CD8-positive, alpha-beta memory T cell (primary cell): ENCODE data around the gene IQSEC1. TPM values are rescaled to one million over a fixed set of nuclear protein-coding genes. Genes with fewer than 3 reads are reported as not detected.

Experiments used
- CTCF ChIA-PET: fragments of 350-600 bp; sonication (Branson Sonifier 250); formaldehyde crosslinking; loops from one replicate; lab custom pipeline; 2021; ENCODE audit warnings: antibody characterized with exemption; lab: Charles Lee
- POLR2A ChIA-PET: fragments of 350-600 bp; sonication (Branson Sonifier 250); formaldehyde crosslinking; loops from one replicate; lab custom pipeline; 2021; ENCODE audit warnings: antibody characterized with exemption; lab: Charles Lee
- DNase-seq, 5 donors: peaks; one replicate each; pipeline versions ENCODE4 v3.0.0 to v3.0.0-alpha.2; 2020 to 2022; ENCODE audit warnings: mixed read lengths in 1 of 5
- H3K27ac ChIP-seq: one replicate; pipeline ENCODE4 v1.7.0; 2013; ENCODE audit warnings: low read depth, mild to moderate bottlenecking, low read length, moderate library complexity
- H3K27me3 ChIP-seq: 2 replicates; pipeline ENCODE4 v1.7.0; 2013; ENCODE audit warnings: low read length, mild to moderate bottlenecking; ENCODE audit not compliant: insufficient read depth, poor library complexity, severe bottlenecking
- H3K36me3 ChIP-seq: 2 replicates; pipeline ENCODE4 v1.7.0; 2013; ENCODE audit warnings: mild to moderate bottlenecking, low read length, moderate library complexity; ENCODE audit not compliant: insufficient read depth
- H3K4me1 ChIP-seq: 2 replicates; pipeline ENCODE4 v1.7.0; 2013; ENCODE audit warnings: mild to moderate bottlenecking, low read length, moderate library complexity; ENCODE audit not compliant: insufficient read depth
- H3K4me3 ChIP-seq: 2 replicates; pipeline ENCODE4 v1.7.0; 2013; ENCODE audit warnings: mild to moderate bottlenecking, low read length
- H3K9me3 ChIP-seq: 2 replicates; pipeline ENCODE4 v1.7.0; 2013; ENCODE audit warnings: mild to moderate bottlenecking, low read length
- H3K27ac Mint-ChIP-seq, 8 donors: one replicate each; pipeline ENCODE4 v1.8.0; 2020 to 2021; ENCODE audit warnings: mixed read lengths in 8 of 8, mild to moderate bottlenecking in 6 of 8, inconsistent platforms in 3 of 8, moderate library complexity in 3 of 8
- H3K27me3 Mint-ChIP-seq, 2 donors: one replicate each; pipeline ENCODE4 v1.8.0; 2020 to 2021; ENCODE audit warnings: mixed read lengths in 2 of 2, mild to moderate bottlenecking in 1 of 2, moderate library complexity in 1 of 2
- H3K36me3 Mint-ChIP-seq, 3 donors: one replicate each; pipeline ENCODE4 v1.8.0; 2020 to 2021; ENCODE audit warnings: mixed read lengths in 3 of 3, inconsistent platforms in 1 of 3, mild to moderate bottlenecking in 1 of 3
- H3K4me1 Mint-ChIP-seq, 3 donors: one replicate each; pipeline ENCODE4 v1.8.0; 2020 to 2021; ENCODE audit warnings: mixed read lengths in 3 of 3, inconsistent platforms in 1 of 3, mild to moderate bottlenecking in 1 of 3
- H3K4me3 Mint-ChIP-seq, 7 donors: one replicate each; pipeline ENCODE4 v1.8.0; 2020 to 2021; ENCODE audit warnings: mixed read lengths in 7 of 7, mild to moderate bottlenecking in 6 of 7, moderate library complexity in 4 of 7, inconsistent platforms in 2 of 7
- H3K9me3 Mint-ChIP-seq, 5 donors: one replicate each; pipeline ENCODE4 v1.8.0; 2020 to 2022; ENCODE audit warnings: mixed read lengths in 5 of 5, mild to moderate bottlenecking in 3 of 5, moderate library complexity in 2 of 5, inconsistent platforms in 1 of 5
- polyA plus RNA-seq: library from polyadenylated mRNA; unstranded; fragments of 300-500 nt; fragmentation: Illumina TruSeq; gene quantifications from one replicate; pipeline ENCODE4 v1.2.3, GENCODE V29; 2021
- total RNA-seq, 2 experiments: library from RNA; stranded (reverse); gene quantifications; one replicate each; pipeline ENCODE4 v1.2.3, GENCODE V29; 2021

The IQSEC1 gene
- total and polyA plus RNA-seq, 3 experiments from 2014 or later: 18.5 to 33.7 (median 19.8) TPM

GRCh38 chr3:13018561-13019242, 54.5 kb downstream of the IQSEC1 start:
- no peaks in the 10 kb centered on the region for H3K27me3 Mint-ChIP-seq
- Histone ChIP-seq H3K4me1 (peaks cover 30% of the 10 kb centered on the region), H3K4me3 (no peak overlapping the region), H3K36me3 (no peaks in the 10 kb centered on the region), H3K9me3 (no peaks in the 10 kb centered on the region), H3K27ac (no peak overlapping the region), H3K27me3 (no peaks in the 10 kb centered on the region)
- ChIA-PET CTCF (interaction anchor here (1.1 kb wide), 1 partner anchor 11 kb away, joined by 3 read pairs; no protein-coding TSS in a partner anchor), POLR2A (interaction anchor here (0.9 kb wide), 1 partner anchor 9 kb away, joined by 4 read pairs; no protein-coding TSS in a partner anchor)
- peaks cover 24 to 47% (median 28%) of the 10 kb centered on the region in 3 donors for H3K4me1 Mint-ChIP-seq
- peak overlapping the region in 7 of 8 donors; percentile 10 to 99 (median 78) for H3K27ac Mint-ChIP-seq
- peak overlapping the region in 1 of 7 donors; percentile 62 for H3K4me3 Mint-ChIP-seq
- no peaks in the 10 kb centered on the region for H3K9me3 Mint-ChIP-seq
- H3K36me3 Mint-ChIP-seq: peaks cover 0 to 3% (median 2%) of the 10 kb centered on the region in 3 donors
- DNase-seq: peak in 1 of 5 donors; percentile 36

GRCh38 chr3:13018043-13018451, 55.2 kb downstream of the IQSEC1 start:
- peaks cover 30 to 54% (median 34%) of the 10 kb centered on the region in 3 donors for H3K4me1 Mint-ChIP-seq

GRCh38 chr3:13017361-13018042, 55.7 kb downstream of the IQSEC1 start:
- POLR2A ChIA-PET: no interaction called here
- Histone ChIP-seq H3K27ac (peak overlapping the region; percentile 95), H3K36me3 (no peaks in the 10 kb centered on the region), H3K27me3 (no peaks in the 10 kb centered on the region), H3K9me3 (no peaks in the 10 kb centered on the region), H3K4me1 (peaks cover 42% of the 10 kb centered on the region), H3K4me3 (no peak overlapping the region)
- Mint-ChIP-seq H3K36me3 (peaks cover 0 to 3% (median 3%) of the 10 kb centered on the region in 3 donors), H3K9me3 (no peaks in the 10 kb centered on the region), H3K4me3 (peak overlapping the region; percentile 80 to 94 (median 85)), H3K27me3 (no peaks in the 10 kb centered on the region), H3K27ac (peak overlapping the region; percentile 94 to 100 (median 99)), H3K4me1 (peaks cover 36 to 59% (median 38%) of the 10 kb centered on the region in 3 donors)
- peak in 1 of 5 donors; percentile 26 for DNase-seq
- CTCF ChIA-PET: no interaction called here

More at GRCh38 chr3:13018043-13018451, 55.2 kb downstream of the IQSEC1 start:
- Histone ChIP-seq H3K9me3 (no peaks in the 10 kb centered on the region), H3K27me3 (no peaks in the 10 kb centered on the region), H3K4me1 (peaks cover 37% of the 10 kb centered on the region), H3K27ac (no peak overlapping the region), H3K4me3 (no peak overlapping the region), H3K36me3 (no peaks in the 10 kb centered on the region)
- H3K36me3 Mint-ChIP-seq: peaks cover 0 to 3% (median 2%) of the 10 kb centered on the region in 3 donors
- DNase-seq: peak in 1 of 5 donors; percentile 25
- H3K4me3 Mint-ChIP-seq: peak overlapping the region in 2 of 7 donors; percentile 34 to 62
- CTCF ChIA-PET: interaction anchor here (1.1 kb wide), 1 partner anchor 10 kb away, joined by 3 read pairs; no protein-coding TSS in a partner anchor
- peak overlapping the region in 7 of 8 donors; percentile 71 to 99 (median 78) for H3K27ac Mint-ChIP-seq
- POLR2A ChIA-PET: interaction anchor here (0.9 kb wide), 1 partner anchor 8 kb away, joined by 4 read pairs; no protein-coding TSS in a partner anchor
- no peaks in the 10 kb centered on the region for H3K9me3 Mint-ChIP-seq
- H3K27me3 Mint-ChIP-seq: no peaks in the 10 kb centered on the region

- Histone ChIP-seq H3K9me3 (no peaks in the 10 kb centered on the region), H3K4me3 (peak overlapping the region; percentile 63), H3K27me3 (no peaks in the 10 kb centered on the region), H3K27ac (peak overlapping the region; percentile 95), H3K36me3 (no peaks in the 10 kb centered on the region), H3K4me1 (peaks cover 49% of the 10 kb centered on the region)
- peak in 1 of 5 donors; percentile 9 for DNase-seq
- ChIA-PET POLR2A (interaction anchor here (1.9 kb wide), 1 partner anchor 53 kb away, joined by 4 read pairs; no protein-coding TSS in a partner anchor), CTCF (no interaction called here)
- Mint-ChIP-seq H3K36me3 (peaks cover 0 to 6% (median 3%) of the 10 kb centered on the region in 3 donors), H3K27me3 (no peaks in the 10 kb centered on the region), H3K9me3 (no peaks in the 10 kb centered on the region), H3K27ac (peak overlapping the region; percentile 94 to 100 (median 99)), H3K4me1 (peaks cover 43 to 66% (median 45%) of the 10 kb centered on the region in 3 donors), H3K4me3 (peak overlapping the region; percentile 84 to 96 (median 86))
Observed at GRCh38 chr3:13016721-13017255, 56.4 kb downstream of the IQSEC1 start.

- Histone ChIP-seq H3K9me3 (no peaks in the 10 kb centered on the region), H3K4me3 (peak overlapping the region; percentile 63), H3K4me1 (peaks cover 55% of the 10 kb centered on the region), H3K27ac (peak overlapping the region; percentile 95), H3K27me3 (no peaks in the 10 kb centered on the region), H3K36me3 (no peaks in the 10 kb centered on the region)
- Mint-ChIP-seq H3K27me3 (no peaks in the 10 kb centered on the region), H3K4me1 (peaks cover 49 to 72% (median 51%) of the 10 kb centered on the region in 3 donors), H3K36me3 (peaks cover 0 to 6% (median 3%) of the 10 kb centered on the region in 3 donors), H3K27ac (peak overlapping the region; percentile 94 to 100 (median 99)), H3K4me3 (peak overlapping the region; percentile 84 to 96 (median 86)), H3K9me3 (no peaks in the 10 kb centered on the region)
- POLR2A ChIA-PET: interaction anchor here (1.9 to 5.4 kb wide), 2 partner anchors 22 to 54 kb away, joined by 4 to 26 read pairs; no protein-coding TSS in a partner anchor
- DNase-seq: peak; percentile 32 to 74 (median 62)
- CTCF ChIA-PET: interaction anchor here (0.8 to 13.0 kb wide), 5 partner anchors 12 to 124 kb away, joined by 3 to 134 read pairs (median 3); no protein-coding TSS in a partner anchor
Observed at GRCh38 chr3:13016083-13016720, 57.0 kb downstream of the IQSEC1 start.

- peak overlapping the region; percentile 84 to 96 (median 86) for H3K4me3 Mint-ChIP-seq
- Histone ChIP-seq H3K27ac (peak overlapping the region; percentile 95), H3K36me3 (no peaks in the 10 kb centered on the region), H3K27me3 (no peaks in the 10 kb centered on the region), H3K4me1 (peaks cover 62% of the 10 kb centered on the region), H3K9me3 (no peaks in the 10 kb centered on the region), H3K4me3 (peak overlapping the region; percentile 63)
- ChIA-PET POLR2A (interaction anchor here (1.9 to 5.4 kb wide), 2 partner anchors 21 to 54 kb away, joined by 4 to 26 read pairs; no protein-coding TSS in a partner anchor), CTCF (interaction anchor here (0.8 to 13.0 kb wide), 6 partner anchors 11 to 404 kb away, joined by 3 to 134 read pairs (median 3); no protein-coding TSS in a partner anchor)
- peaks cover 56 to 77% (median 56%) of the 10 kb centered on the region in 3 donors for H3K4me1 Mint-ChIP-seq
- no peaks in the 10 kb centered on the region for H3K9me3 Mint-ChIP-seq
- peak; percentile 45 to 80 (median 76) for DNase-seq
- H3K27ac Mint-ChIP-seq: peak overlapping the region; percentile 94 to 100 (median 99)
- no peaks in the 10 kb centered on the region for H3K27me3 Mint-ChIP-seq
- H3K36me3 Mint-ChIP-seq: peaks cover 0 to 6% (median 3%) of the 10 kb centered on the region in 3 donors
Observed at GRCh38 chr3:13015286-13016082, 57.7 kb downstream of the IQSEC1 start.
